Activated T-cell treated with anti-CD3 and anti-CD28 coated beads, Interleukin-2, amount 50 U/mL, for 48 hours (primary cell): Measurements from ENCODE around the gene CAST.

Experiments
- DNase-seq, 2 experiments: peaks; one replicate each; pipeline ENCODE4 v3.0.0-alpha.2; 2020

The CAST gene

GRCh38 chr5:96750110-96750822 lies 88.1 kb downstream of the CAST start:
- no peak for DNase-seq

- no peak for DNase-seq
Observed at GRCh38 chr5:96751203-96752169, 89.3 kb downstream of the CAST start.

DNA sequence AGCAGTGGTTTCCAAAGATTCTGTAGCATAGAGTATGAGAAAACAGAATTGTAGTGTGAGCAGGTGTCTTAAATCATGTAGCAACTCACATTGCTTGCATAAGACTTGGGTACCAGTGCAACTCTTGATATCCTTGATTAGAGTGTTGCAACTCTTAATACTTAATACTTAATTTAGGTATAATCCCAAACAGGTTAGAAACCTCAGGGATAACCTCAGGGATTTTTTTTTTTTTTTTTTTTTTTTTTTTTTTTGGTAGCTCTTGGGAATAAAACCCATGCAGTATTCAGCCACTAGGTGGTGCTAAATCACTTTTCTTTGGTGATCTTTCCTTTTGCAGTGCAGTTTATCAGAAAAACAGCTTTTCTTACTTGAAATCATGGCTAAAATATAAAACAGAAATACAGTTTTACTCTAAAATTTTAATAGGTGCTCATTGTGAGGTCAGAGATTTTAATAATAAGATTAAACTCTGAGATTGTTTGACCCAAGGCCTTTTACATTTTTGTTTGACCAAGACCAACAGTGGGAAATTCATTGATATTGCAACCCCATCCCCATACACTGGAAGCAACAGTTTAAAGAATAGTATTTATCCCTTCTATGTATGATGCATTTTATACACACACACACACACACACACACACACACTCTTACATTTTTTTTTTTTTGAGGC lies 90.3 kb downstream of the CAST start:
- no peak for DNase-seq

- DNase-seq = no peak
Observed at GRCh38 chr5:96753017-96753397, 90.8 kb downstream of the CAST start.

DNA sequence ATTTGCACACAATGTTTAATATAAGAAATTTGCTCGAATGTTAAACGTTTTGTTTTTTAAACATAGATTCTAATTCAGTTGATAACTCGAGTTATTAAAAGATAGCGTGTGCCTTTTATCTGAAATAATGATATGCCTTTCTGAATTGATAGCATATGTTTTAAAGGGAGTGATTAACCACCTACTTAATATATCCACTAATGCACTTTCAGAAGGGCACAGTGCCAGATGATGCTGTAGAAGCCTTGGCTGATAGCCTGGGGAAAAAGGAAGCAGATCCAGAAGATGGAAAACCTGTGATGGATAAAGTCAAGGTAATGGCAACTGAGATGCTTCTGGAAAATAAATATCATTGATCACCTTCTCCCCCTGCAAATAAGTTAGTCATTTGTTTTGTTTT lies 91.7 kb downstream of the CAST start:
- no peak for DNase-seq

GRCh38 chr5:96755851-96756250 lies 93.7 kb downstream of the CAST start:
- no peak for DNase-seq

DNA sequence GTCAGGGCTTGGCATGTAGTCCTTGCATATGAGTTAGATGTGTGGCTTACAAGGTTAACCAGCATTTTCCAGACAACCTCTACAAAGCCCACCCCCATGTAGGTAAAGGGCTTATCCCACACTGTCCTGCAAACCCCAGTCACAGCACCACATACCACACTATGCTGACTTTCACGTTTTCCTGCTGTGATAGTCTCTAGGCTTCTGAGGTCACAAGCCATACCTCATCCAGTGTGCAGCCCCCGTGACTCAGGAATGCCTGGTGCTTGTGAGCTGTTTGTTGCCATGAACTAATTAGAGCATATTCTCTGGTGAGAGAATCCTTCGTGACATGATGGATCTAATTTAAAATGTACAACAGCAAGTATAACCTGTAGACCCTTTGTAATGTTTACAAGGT lies 94.8 kb downstream of the CAST start:
- no peak for DNase-seq

DNA sequence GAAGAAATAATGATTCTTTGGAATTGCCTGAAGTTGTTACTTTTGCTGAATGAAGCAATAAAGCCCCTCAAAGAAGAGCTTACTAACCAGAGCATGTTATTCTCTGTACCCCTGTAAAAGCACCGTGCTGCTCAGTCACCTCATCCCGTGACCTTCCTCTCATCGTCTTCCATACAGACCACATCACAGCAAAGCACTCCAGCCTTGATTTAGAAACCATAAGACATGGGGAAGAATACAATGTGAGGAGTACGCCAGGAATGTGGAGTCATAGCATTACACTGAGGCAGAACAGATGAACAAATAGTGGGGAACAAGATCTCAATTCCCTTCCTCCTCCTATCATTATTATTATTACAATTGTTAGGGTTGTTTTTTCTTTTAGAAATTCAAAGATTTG lies 96.4 kb downstream of the CAST start:
- no peak for DNase-seq

GRCh38 chr5:96761618-96762017 lies 99.4 kb downstream of the CAST start:
- DNase-seq = no peak

- DNase-seq = no peak
Observed at GRCh38 chr5:96763026-96763425, 100.8 kb downstream of the CAST start.

DNA sequence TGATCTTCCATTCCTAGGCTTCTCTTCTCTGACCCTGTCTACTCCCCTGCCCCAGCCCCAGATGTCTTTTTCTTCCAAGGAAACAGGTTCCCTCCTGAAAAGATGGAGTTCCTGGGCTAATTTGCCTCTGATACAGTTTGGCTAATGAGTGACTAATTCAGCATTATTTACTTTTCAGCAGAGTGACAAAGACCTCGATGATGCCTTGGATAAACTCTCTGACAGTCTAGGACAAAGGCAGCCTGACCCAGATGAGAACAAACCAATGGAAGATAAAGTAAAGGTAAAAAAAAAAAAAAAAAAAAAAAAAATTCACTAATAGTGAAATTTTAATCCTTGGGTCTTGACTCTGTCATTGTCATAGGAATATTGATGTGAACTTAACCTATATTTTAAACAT lies 102.9 kb downstream of the CAST start:
- DNase-seq = no peak

GRCh38 chr5:96768708-96769251 lies 106.6 kb downstream of the CAST start:
- no peak for DNase-seq

GRCh38 chr5:96771395-96771794 lies 109.2 kb downstream of the CAST start:
- DNase-seq = no peak

GRCh38 chr5:96772111-96772510 lies 109.9 kb downstream of the CAST start:
- DNase-seq = no peak

GRCh38 chr5:96772542-96772941 lies 110.4 kb downstream of the CAST start:
- no peak for DNase-seq

GRCh38 chr5:96775050-96775449 lies 112.9 kb downstream of the CAST start:
- no peak for DNase-seq

DNA sequence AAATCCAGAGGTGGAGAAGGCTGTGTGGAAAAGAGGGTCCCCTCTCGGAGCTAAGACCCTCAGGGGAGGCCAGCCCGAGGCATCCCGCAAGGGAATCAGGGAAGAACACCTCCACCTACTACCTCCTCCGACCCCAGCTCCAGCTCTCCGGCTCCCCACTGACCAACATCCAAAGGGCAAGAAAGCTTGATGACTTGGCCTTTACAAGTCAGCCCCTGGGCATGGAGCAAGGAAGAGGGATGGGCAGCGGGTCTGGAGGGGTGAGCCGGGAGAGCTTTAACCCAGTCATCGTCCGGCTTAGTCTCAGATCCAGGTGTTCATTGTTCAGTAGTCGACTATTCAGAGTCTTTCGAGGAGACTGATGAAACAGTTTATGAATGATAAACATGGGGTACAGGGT lies 113.5 kb downstream of the CAST start:
- DNase-seq = no peak

GRCh38 chr5:96776621-96777020 lies 114.4 kb downstream of the CAST start:
- no peak for DNase-seq

DNA sequence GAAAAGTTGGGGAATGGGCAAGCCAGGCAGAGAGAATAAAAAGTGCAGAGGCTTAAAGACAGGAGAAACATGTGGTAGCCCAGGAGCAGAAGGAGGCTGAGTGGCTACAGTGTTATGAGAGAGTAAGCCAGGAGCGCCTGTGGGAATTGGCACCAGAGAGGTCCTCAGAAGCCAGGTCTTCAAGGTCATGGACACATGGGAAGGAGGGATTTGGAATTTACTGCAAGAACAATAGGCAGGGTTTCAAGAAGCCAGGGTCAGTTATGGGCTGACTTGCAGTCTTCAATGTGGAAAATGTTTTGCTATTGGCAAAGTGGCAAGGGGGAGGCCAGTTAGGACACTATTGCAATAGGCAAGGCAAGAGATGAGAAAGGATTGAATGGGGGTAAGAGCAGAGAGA lies 116.2 kb downstream of the CAST start:
- no peak for DNase-seq

DNA sequence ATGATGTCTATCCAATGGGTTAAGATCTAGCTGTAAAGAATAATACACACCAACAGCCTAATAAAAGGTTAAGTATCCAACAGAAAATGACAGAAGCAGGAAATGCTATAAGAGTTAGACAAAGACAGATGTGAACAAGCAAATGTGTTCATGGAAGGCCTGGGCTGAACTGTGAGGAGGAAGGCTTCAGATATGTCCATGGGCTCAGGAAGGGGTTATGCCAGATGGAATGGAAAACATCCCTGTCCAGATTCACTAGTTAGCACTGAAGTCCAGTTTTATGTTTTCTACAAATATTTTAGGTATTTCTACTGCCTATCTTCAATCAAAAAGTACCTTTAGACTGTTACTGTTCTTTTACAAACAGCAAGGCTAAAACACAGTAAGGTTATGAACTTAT lies 118.5 kb downstream of the CAST start:
- DNase-seq = no peak

GRCh38 chr5:96781031-96781971 lies 119.1 kb downstream of the CAST start:
- no peak for DNase-seq

GRCh38 chr5:96783326-96783725 lies 121.2 kb downstream of the CAST start:
- DNase-seq = no peak
